ENCODE data around the gene GDF10. TPM values are rescaled to one million over a fixed set of nuclear protein-coding genes. Genes with fewer than 3 reads are reported as not detected.

Gene GDF10
- total and polyA plus RNA-seq, 5 donors from 2014 or later, result not detected

- Mint-ChIP-seq H3K27ac (no peak overlapping the region), H3K9me3 (no peaks in the 10 kb centered on the region), H3K4me1 (no peaks in the 10 kb centered on the region), H3K4me3 (no peak overlapping the region), H3K36me3 (no peaks in the 10 kb centered on the region), H3K27me3 (peaks cover 5% of the 10 kb centered on the region)
- DNase-seq (no peak), ATAC-seq (ENCODE audit: low read depth in 2 of 2) (no peak)
- no peaks in the 10 kb centered on the region for H3K27me3 ChIP-seq (ENCODE audit: control insufficient read depth, insufficient read depth, low read length)
- H3K4me1 ChIP-seq (ENCODE audit: control insufficient read depth, insufficient read depth, low read length, poor library complexity, severe bottlenecking), result no peaks in the 10 kb centered on the region
- no peak overlapping the region for H3K4me3 ChIP-seq (ENCODE audit: low read depth, low read length)
- H3K9me3 ChIP-seq (ENCODE audit: control insufficient read depth in 2 of 2, low read length in 2 of 2), result no peaks in the 10 kb centered on the region
- no peak overlapping the region for H3K27ac ChIP-seq (ENCODE audit: insufficient read depth, low read length, poor library complexity, severe bottlenecking)
- no peaks in the 10 kb centered on the region for H3K36me3 ChIP-seq (ENCODE audit: control insufficient read depth, insufficient read depth, low read length)
These were observed 37.3 kb downstream of the GDF10 start for GRCh38 chr10:47337310-47337709.

GRCh38 chr10:47339186-47339735 lies 39.3 kb downstream of the GDF10 start:
- Histone ChIP-seq H3K27me3 (ENCODE audit: control insufficient read depth, insufficient read depth, low read length) (no peaks in the 10 kb centered on the region), H3K4me3 (ENCODE audit: low read depth, low read length) (no peak overlapping the region), H3K36me3 (ENCODE audit: control insufficient read depth, insufficient read depth, low read length) (no peaks in the 10 kb centered on the region), H3K9me3 (ENCODE audit: control insufficient read depth in 2 of 2, low read length in 2 of 2) (no peaks in the 10 kb centered on the region), H3K27ac (ENCODE audit: insufficient read depth, low read length, poor library complexity, severe bottlenecking) (no peak overlapping the region), H3K4me1 (ENCODE audit: control insufficient read depth, insufficient read depth, low read length, poor library complexity, severe bottlenecking) (no peaks in the 10 kb centered on the region)
- Mint-ChIP-seq H3K27ac (no peak overlapping the region), H3K4me1 (no peaks in the 10 kb centered on the region), H3K27me3 (peaks cover 7% of the 10 kb centered on the region), H3K9me3 (no peaks in the 10 kb centered on the region), H3K36me3 (no peaks in the 10 kb centered on the region), H3K4me3 (no peak overlapping the region)
- no peak for ATAC-seq (ENCODE audit: low read depth in 2 of 2)
- DNase-seq, result no peak

DNA sequence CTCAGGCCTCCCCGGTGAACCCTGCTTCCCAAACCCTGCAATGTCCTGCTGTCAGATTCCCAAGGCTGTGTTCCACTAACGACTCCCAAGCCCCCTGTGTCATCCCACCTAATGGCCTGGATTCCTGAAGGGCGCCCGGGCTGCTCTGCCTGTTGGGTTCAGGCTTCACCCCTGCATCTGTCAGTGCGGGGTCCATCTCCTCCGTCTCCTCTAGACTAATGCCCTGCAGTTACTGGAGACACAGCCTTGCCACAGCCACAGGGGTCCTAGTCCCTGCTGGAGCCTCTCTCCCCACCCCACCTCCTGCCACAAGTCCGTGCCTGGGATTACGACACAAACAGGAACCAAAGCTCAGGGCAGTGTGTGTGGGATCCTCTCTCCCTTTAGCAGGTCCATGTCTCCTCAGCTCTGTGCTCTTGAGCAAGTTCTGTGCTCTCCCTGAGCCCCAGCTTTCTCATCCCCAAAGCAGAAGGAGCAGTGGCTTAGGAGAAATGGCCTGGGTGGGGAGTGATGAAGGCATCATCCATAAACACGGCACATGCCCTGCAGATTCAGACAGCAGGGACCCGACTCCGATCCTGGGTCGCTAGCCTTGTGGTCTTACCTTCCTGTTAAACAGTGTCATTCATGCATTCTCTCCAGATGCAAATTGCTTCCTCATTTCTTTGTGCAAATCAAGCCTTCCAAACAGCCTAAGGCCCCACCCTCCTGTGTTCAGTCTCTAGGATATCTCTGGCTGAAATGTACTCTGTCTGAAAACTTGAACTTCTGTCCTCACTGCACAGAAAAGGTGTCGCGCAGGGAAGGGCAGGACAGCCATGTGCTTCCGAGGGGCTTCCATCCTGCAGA lies 40.0 kb downstream of the GDF10 start:
- no peak overlapping the region for H3K4me3 ChIP-seq (ENCODE audit: low read depth, low read length)
- H3K27ac Mint-ChIP-seq, result no peak overlapping the region
- no peaks in the 10 kb centered on the region for H3K36me3 Mint-ChIP-seq
- peaks cover 7% of the 10 kb centered on the region for H3K27me3 Mint-ChIP-seq
- no peaks in the 10 kb centered on the region for H3K4me1 ChIP-seq (ENCODE audit: control insufficient read depth, insufficient read depth, low read length, poor library complexity, severe bottlenecking)
- H3K4me3 Mint-ChIP-seq, result no peak overlapping the region
- no peaks in the 10 kb centered on the region for H3K9me3 Mint-ChIP-seq
- H3K36me3 ChIP-seq (ENCODE audit: control insufficient read depth, insufficient read depth, low read length), result no peaks in the 10 kb centered on the region
- ATAC-seq (ENCODE audit: low read depth in 2 of 2), result no peak
- no peaks in the 10 kb centered on the region for H3K4me1 Mint-ChIP-seq
- no peaks in the 10 kb centered on the region for H3K9me3 ChIP-seq (ENCODE audit: control insufficient read depth in 2 of 2, low read length in 2 of 2)
- no peak for DNase-seq
- H3K27ac ChIP-seq (ENCODE audit: insufficient read depth, low read length, poor library complexity, severe bottlenecking), result no peak overlapping the region
- no peaks in the 10 kb centered on the region for H3K27me3 ChIP-seq (ENCODE audit: control insufficient read depth, insufficient read depth, low read length)

DNA sequence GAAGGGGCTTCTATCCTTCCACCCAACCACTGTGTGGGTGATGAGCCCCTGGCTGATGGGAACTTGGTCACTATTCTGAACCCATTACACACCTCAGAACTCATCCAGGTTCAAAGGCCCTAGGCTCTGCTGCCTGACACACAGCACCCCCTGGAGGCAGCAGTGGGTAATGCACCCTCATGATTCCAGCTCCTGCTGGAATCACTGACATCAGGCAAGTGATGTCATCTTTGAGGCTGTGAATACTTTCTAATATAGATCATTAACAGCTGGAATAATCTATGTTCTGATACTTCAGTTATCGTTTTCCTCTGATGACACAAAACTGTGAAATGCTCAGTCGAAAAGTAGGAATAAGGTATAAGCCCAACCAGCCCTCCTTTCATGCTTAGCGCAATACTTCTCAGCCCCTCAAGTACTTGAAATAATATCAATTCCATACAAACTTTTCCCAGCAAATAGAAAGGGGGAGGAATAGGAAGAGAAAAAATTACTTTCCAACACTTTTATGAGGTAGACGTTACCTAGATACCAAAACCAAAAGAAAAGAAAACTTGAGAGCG lies 40.7 kb downstream of the GDF10 start:
- DNase-seq (peak; percentile 28 to 51 (median 46)), ATAC-seq (ENCODE audit: low read depth in 2 of 2) (peak in 1 of 2 donors; percentile 56)
- Histone ChIP-seq H3K27me3 (ENCODE audit: control insufficient read depth, insufficient read depth, low read length) (no peaks in the 10 kb centered on the region), H3K4me3 (ENCODE audit: low read depth, low read length) (no peak overlapping the region), H3K36me3 (ENCODE audit: control insufficient read depth, insufficient read depth, low read length) (no peaks in the 10 kb centered on the region), H3K4me1 (ENCODE audit: control insufficient read depth, insufficient read depth, low read length, poor library complexity, severe bottlenecking) (no peaks in the 10 kb centered on the region), H3K27ac (ENCODE audit: insufficient read depth, low read length, poor library complexity, severe bottlenecking) (no peak overlapping the region), H3K9me3 (ENCODE audit: control insufficient read depth in 2 of 2, low read length in 2 of 2) (no peaks in the 10 kb centered on the region)
- no peaks in the 10 kb centered on the region for H3K4me1 Mint-ChIP-seq
- no peak overlapping the region for H3K4me3 Mint-ChIP-seq
- H3K9me3 Mint-ChIP-seq, result no peaks in the 10 kb centered on the region
- peaks cover 7% of the 10 kb centered on the region for H3K27me3 Mint-ChIP-seq
- no peaks in the 10 kb centered on the region for H3K36me3 Mint-ChIP-seq
- H3K27ac Mint-ChIP-seq, result no peak overlapping the region

- Histone ChIP-seq H3K9me3 (ENCODE audit: control insufficient read depth in 2 of 2, low read length in 2 of 2) (no peaks in the 10 kb centered on the region), H3K27me3 (ENCODE audit: control insufficient read depth, insufficient read depth, low read length) (no peaks in the 10 kb centered on the region), H3K36me3 (ENCODE audit: control insufficient read depth, insufficient read depth, low read length) (no peaks in the 10 kb centered on the region), H3K4me3 (ENCODE audit: low read depth, low read length) (no peak overlapping the region), H3K27ac (ENCODE audit: insufficient read depth, low read length, poor library complexity, severe bottlenecking) (no peak overlapping the region), H3K4me1 (ENCODE audit: control insufficient read depth, insufficient read depth, low read length, poor library complexity, severe bottlenecking) (no peaks in the 10 kb centered on the region)
- Mint-ChIP-seq H3K9me3 (no peaks in the 10 kb centered on the region), H3K27ac (no peak overlapping the region), H3K36me3 (no peaks in the 10 kb centered on the region), H3K27me3 (peaks cover 14% of the 10 kb centered on the region), H3K4me1 (no peaks in the 10 kb centered on the region), H3K4me3 (no peak overlapping the region)
- ATAC-seq (ENCODE audit: low read depth in 2 of 2), result no peak
- no peak for DNase-seq
These were observed 45.2 kb downstream of the GDF10 start for GRCh38 chr10:47344996-47345870.

- Histone ChIP-seq H3K27me3 (ENCODE audit: control insufficient read depth, insufficient read depth, low read length) (no peaks in the 10 kb centered on the region), H3K36me3 (ENCODE audit: control insufficient read depth, insufficient read depth, low read length) (no peaks in the 10 kb centered on the region), H3K4me3 (ENCODE audit: low read depth, low read length) (no peak overlapping the region), H3K9me3 (ENCODE audit: control insufficient read depth in 2 of 2, low read length in 2 of 2) (no peaks in the 10 kb centered on the region), H3K4me1 (ENCODE audit: control insufficient read depth, insufficient read depth, low read length, poor library complexity, severe bottlenecking) (no peaks in the 10 kb centered on the region), H3K27ac (ENCODE audit: insufficient read depth, low read length, poor library complexity, severe bottlenecking) (no peak overlapping the region)
- H3K4me3 Mint-ChIP-seq, result no peak overlapping the region
- no peaks in the 10 kb centered on the region for H3K36me3 Mint-ChIP-seq
- no peak for DNase-seq
- H3K9me3 Mint-ChIP-seq, result no peaks in the 10 kb centered on the region
- no peaks in the 10 kb centered on the region for H3K4me1 Mint-ChIP-seq
- no peak overlapping the region for H3K27ac Mint-ChIP-seq
- no peak for ATAC-seq (ENCODE audit: low read depth in 2 of 2)
- peaks cover 10% of the 10 kb centered on the region for H3K27me3 Mint-ChIP-seq
These were observed 46.7 kb downstream of the GDF10 start for GRCh38 chr10:47346581-47347302.

- H3K4me1 ChIP-seq (ENCODE audit: control insufficient read depth, insufficient read depth, low read length, poor library complexity, severe bottlenecking), result no peaks in the 10 kb centered on the region
- Mint-ChIP-seq H3K36me3 (no peaks in the 10 kb centered on the region), H3K9me3 (no peaks in the 10 kb centered on the region), H3K4me1 (no peaks in the 10 kb centered on the region), H3K27ac (no peak overlapping the region), H3K27me3 (peaks cover 9% of the 10 kb centered on the region), H3K4me3 (no peak overlapping the region)
- no peaks in the 10 kb centered on the region for H3K9me3 ChIP-seq (ENCODE audit: control insufficient read depth in 2 of 2, low read length in 2 of 2)
- DNase-seq, result no peak
- no peak for ATAC-seq (ENCODE audit: low read depth in 2 of 2)
- no peaks in the 10 kb centered on the region for H3K36me3 ChIP-seq (ENCODE audit: control insufficient read depth, insufficient read depth, low read length)
- H3K27me3 ChIP-seq (ENCODE audit: control insufficient read depth, insufficient read depth, low read length), result no peaks in the 10 kb centered on the region
- no peak overlapping the region for H3K4me3 ChIP-seq (ENCODE audit: low read depth, low read length)
- H3K27ac ChIP-seq (ENCODE audit: insufficient read depth, low read length, poor library complexity, severe bottlenecking), result no peak overlapping the region
These were observed 47.3 kb downstream of the GDF10 start for GRCh38 chr10:47347303-47347675.

Measured in CD4-positive, CD25-positive, alpha-beta regulatory T cell (primary cell).